ENCODE data around the gene SPATA22.
"Not testable (repeated sequence)": the region's sequence is repeated elsewhere in the genome, so short reads cannot be mapped to it uniquely, and the experiment has no call there.

SPATA22 gene

GRCh38 chr17:3471599-3471998 is at the start of gene SPATA22:
Gene SPATA22, minus strand, starts transcription at chr17:3471819. Its CDS starts 2,494 bp downstream, at chr17:3469325.
- FAIRE-seq: no peak
- no peak for DNase-seq (ENCODE audit: extremely low spot score, insufficient read length, low read depth)

- not testable (repeated sequence) for FAIRE-seq
Observed at GRCh38 chr17:3519472-3519871, 47.9 kb upstream of the SPATA22 start.

GRCh38 chr17:3514873-3515272 is 43.3 kb upstream of the SPATA22 start:
- no peak for FAIRE-seq
- no peak for DNase-seq (ENCODE audit: extremely low spot score, insufficient read length, low read depth)

More at GRCh38 chr17:3519472-3519871, 47.9 kb upstream of the SPATA22 start:
- DNase-seq (ENCODE audit: extremely low spot score, insufficient read length, low read depth): not testable (repeated sequence)

GRCh38 chr17:3514167-3514566 is 42.5 kb upstream of the SPATA22 start:
- not testable (repeated sequence) for FAIRE-seq; DNase-seq (ENCODE audit: extremely low spot score, insufficient read length, low read depth)

- DNase-seq (ENCODE audit: extremely low spot score, insufficient read length, low read depth) (no peak), FAIRE-seq (no peak)
Observed at GRCh38 chr17:3513305-3514035, 41.9 kb upstream of the SPATA22 start.

- DNase-seq (ENCODE audit: extremely low spot score, insufficient read length, low read depth): no peak
- no peak for FAIRE-seq
Observed at GRCh38 chr17:3512505-3513171, 41.0 kb upstream of the SPATA22 start.

GRCh38 chr17:3511852-3512504 is 40.4 kb upstream of the SPATA22 start:
- FAIRE-seq (no peak), DNase-seq (ENCODE audit: extremely low spot score, insufficient read length, low read depth) (no peak)

- FAIRE-seq (no peak), DNase-seq (ENCODE audit: extremely low spot score, insufficient read length, low read depth) (no peak)
Observed at GRCh38 chr17:3510090-3510489, 38.5 kb upstream of the SPATA22 start.

- FAIRE-seq: no peak
- no peak for DNase-seq (ENCODE audit: extremely low spot score, insufficient read length, low read depth)
Observed at GRCh38 chr17:3507869-3508268, 36.2 kb upstream of the SPATA22 start.

- FAIRE-seq (no peak), DNase-seq (ENCODE audit: extremely low spot score, insufficient read length, low read depth) (no peak)
Observed at GRCh38 chr17:3507071-3507470, 35.5 kb upstream of the SPATA22 start.

GRCh38 chr17:3506054-3506453 is 34.4 kb upstream of the SPATA22 start:
- no peak for DNase-seq (ENCODE audit: extremely low spot score, insufficient read length, low read depth)
- no peak for FAIRE-seq

- no peak for FAIRE-seq
- DNase-seq (ENCODE audit: extremely low spot score, insufficient read length, low read depth): no peak
Observed at GRCh38 chr17:3505008-3505407, 33.4 kb upstream of the SPATA22 start.

GRCh38 chr17:3503285-3503684 is 31.7 kb upstream of the SPATA22 start:
- no peak for FAIRE-seq
- no peak for DNase-seq (ENCODE audit: extremely low spot score, insufficient read length, low read depth)

- no peak for FAIRE-seq
Observed at GRCh38 chr17:3502466-3502865, 30.8 kb upstream of the SPATA22 start.

GRCh38 chr17:3501344-3501743 is 29.7 kb upstream of the SPATA22 start:
- FAIRE-seq: no peak
- DNase-seq (ENCODE audit: extremely low spot score, insufficient read length, low read depth): no peak

More at GRCh38 chr17:3502466-3502865, 30.8 kb upstream of the SPATA22 start:
- no peak for DNase-seq (ENCODE audit: extremely low spot score, insufficient read length, low read depth)

GRCh38 chr17:3497101-3497500 is 25.5 kb upstream of the SPATA22 start:
- DNase-seq (ENCODE audit: extremely low spot score, insufficient read length, low read depth) (no peak), FAIRE-seq (no peak)

- no peak for FAIRE-seq
Observed at GRCh38 chr17:3485481-3486068, 14.0 kb upstream of the SPATA22 start.

GRCh38 chr17:3482852-3483251 is 11.2 kb upstream of the SPATA22 start:
- no peak for DNase-seq (ENCODE audit: extremely low spot score, insufficient read length, low read depth)
- FAIRE-seq: no peak

More at GRCh38 chr17:3485481-3486068, 14.0 kb upstream of the SPATA22 start:
- DNase-seq (ENCODE audit: extremely low spot score, insufficient read length, low read depth): no peak

GRCh38 chr17:3479988-3480387 is 8.4 kb upstream of the SPATA22 start:
- FAIRE-seq: no peak
- DNase-seq (ENCODE audit: extremely low spot score, insufficient read length, low read depth): no peak

- DNase-seq (ENCODE audit: extremely low spot score, insufficient read length, low read depth) (no peak), FAIRE-seq (no peak)
Observed at GRCh38 chr17:3475812-3476610, 4.4 kb upstream of the SPATA22 start, which contains the start of gene ASPA. Gene ASPA, plus strand, starts transcription at chr17:3475997. Its CDS starts 163 bp downstream, at chr17:3476160.
